ENCODE measurements around the gene FAF1.

GRCh38 chr1:50419907-50420677 is 540.0 kb downstream of the FAF1 start:
- TF ChIP-seq, protein P1, sequence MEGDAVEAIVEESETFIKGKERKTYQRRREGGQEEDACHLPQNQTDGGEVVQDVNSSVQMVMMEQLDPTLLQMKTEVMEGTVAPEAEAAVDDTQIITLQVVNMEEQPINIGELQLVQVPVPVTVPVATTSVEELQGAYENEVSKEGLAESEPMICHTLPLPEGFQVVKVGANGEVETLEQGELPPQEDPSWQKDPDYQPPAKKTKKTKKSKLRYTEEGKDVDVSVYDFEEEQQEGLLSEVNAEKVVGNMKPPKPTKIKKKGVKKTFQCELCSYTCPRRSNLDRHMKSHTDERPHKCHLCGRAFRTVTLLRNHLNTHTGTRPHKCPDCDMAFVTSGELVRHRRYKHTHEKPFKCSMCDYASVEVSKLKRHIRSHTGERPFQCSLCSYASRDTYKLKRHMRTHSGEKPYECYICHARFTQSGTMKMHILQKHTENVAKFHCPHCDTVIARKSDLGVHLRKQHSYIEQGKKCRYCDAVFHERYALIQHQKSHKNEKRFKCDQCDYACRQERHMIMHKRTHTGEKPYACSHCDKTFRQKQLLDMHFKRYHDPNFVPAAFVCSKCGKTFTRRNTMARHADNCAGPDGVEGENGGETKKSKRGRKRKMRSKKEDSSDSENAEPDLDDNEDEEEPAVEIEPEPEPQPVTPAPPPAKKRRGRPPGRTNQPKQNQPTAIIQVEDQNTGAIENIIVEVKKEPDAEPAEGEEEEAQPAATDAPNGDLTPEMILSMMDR (IDR thresholded peaks at IDR 0.05; ENCODE audit: low read depth, low read length, missing input control): no peak
- no peak for TF ChIP-seq RAD21 (IDR thresholded peaks at IDR 0.05)
- no peak for TF ChIP-seq MAX (IDR thresholded peaks at IDR 0.05)
- TF ChIP-seq, protein P2, sequence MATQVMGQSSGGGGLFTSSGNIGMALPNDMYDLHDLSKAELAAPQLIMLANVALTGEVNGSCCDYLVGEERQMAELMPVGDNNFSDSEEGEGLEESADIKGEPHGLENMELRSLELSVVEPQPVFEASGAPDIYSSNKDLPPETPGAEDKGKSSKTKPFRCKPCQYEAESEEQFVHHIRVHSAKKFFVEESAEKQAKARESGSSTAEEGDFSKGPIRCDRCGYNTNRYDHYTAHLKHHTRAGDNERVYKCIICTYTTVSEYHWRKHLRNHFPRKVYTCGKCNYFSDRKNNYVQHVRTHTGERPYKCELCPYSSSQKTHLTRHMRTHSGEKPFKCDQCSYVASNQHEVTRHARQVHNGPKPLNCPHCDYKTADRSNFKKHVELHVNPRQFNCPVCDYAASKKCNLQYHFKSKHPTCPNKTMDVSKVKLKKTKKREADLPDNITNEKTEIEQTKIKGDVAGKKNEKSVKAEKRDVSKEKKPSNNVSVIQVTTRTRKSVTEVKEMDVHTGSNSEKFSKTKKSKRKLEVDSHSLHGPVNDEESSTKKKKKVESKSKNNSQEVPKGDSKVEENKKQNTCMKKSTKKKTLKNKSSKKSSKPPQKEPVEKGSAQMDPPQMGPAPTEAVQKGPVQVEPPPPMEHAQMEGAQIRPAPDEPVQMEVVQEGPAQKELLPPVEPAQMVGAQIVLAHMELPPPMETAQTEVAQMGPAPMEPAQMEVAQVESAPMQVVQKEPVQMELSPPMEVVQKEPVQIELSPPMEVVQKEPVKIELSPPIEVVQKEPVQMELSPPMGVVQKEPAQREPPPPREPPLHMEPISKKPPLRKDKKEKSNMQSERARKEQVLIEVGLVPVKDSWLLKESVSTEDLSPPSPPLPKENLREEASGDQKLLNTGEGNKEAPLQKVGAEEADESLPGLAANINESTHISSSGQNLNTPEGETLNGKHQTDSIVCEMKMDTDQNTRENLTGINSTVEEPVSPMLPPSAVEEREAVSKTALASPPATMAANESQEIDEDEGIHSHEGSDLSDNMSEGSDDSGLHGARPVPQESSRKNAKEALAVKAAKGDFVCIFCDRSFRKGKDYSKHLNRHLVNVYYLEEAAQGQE (IDR thresholded peaks at IDR 0.05): no peak
- TF ChIP-seq FOXA1 (IDR thresholded peaks at IDR 0.05): no peak
- no peak for TF ChIP-seq SP1 (IDR thresholded peaks at IDR 0.05)
- TF ChIP-seq GABPA (IDR thresholded peaks at IDR 0.05 in 1 of 2, conservative IDR thresholded peaks at IDR 0.05 in 1 of 2): no peak
- no peak for TF ChIP-seq EGR1 (IDR thresholded peaks at IDR 0.05; ENCODE audit: low read depth in 2 of 2)
- TF ChIP-seq TAF1 (conservative IDR thresholded peaks at IDR 0.05): no peak
- TF ChIP-seq HNF4G (IDR thresholded peaks at IDR 0.05): no peak

Measured in liver (tissue), 3 donors.